GM20000 (cell line): ENCODE measurements around the gene VSIG4.

ENCODE experiments used
- DNase-seq: peaks from one replicate; pipeline ENCODE4 v3.0.0; 2012; ENCODE audit warnings: low spot score
- TF ChIP-seq, protein P1 (sequence below): IDR thresholded peaks from 2 replicates; pipeline ENCODE4 v1.5.1; 2012; ENCODE audit warnings: mild to moderate bottlenecking, control low read depth; ENCODE audit errors: extremely low read depth, missing control alignments

VSIG4 gene

DNA sequence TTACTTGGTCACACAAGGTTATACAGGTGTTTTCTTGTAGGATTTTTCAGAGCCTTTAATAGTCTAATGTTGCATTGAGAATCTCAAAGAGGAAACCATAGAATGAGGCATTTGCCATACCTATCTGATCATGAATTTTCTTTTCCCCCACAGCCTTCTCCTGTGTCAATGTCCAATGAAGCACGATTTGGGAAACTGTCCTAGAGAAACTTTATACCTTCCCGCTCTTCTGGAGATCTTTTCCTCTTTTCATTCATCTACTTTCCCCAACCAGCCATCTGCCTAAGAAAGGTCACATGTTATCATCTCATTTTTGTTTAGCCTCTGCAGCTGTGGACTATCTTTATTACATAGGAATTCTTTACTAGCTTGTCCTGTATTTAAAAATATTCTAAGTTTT lies 19.9 kb downstream of the VSIG4 start:
- TF ChIP-seq, protein P1, sequence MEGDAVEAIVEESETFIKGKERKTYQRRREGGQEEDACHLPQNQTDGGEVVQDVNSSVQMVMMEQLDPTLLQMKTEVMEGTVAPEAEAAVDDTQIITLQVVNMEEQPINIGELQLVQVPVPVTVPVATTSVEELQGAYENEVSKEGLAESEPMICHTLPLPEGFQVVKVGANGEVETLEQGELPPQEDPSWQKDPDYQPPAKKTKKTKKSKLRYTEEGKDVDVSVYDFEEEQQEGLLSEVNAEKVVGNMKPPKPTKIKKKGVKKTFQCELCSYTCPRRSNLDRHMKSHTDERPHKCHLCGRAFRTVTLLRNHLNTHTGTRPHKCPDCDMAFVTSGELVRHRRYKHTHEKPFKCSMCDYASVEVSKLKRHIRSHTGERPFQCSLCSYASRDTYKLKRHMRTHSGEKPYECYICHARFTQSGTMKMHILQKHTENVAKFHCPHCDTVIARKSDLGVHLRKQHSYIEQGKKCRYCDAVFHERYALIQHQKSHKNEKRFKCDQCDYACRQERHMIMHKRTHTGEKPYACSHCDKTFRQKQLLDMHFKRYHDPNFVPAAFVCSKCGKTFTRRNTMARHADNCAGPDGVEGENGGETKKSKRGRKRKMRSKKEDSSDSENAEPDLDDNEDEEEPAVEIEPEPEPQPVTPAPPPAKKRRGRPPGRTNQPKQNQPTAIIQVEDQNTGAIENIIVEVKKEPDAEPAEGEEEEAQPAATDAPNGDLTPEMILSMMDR, result no peak
- no peak for DNase-seq

DNA sequence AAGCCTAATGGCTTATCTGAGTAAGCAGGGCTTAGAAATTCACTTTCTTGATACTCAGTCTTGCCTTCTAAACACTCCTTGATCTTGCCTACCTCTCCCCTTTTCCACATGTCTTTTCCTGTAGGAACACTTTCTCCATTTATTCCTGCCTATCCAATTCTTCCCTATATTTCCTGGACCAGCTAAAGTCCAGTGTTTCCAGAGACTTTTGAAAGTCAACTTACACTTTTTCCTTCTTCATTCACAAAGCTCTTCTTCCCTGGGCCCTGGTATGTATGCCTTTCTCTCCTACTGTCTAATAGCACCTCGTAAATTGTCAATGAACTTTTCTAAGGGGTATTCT lies 20.6 kb downstream of the VSIG4 start:
- TF ChIP-seq, protein P1, result no peak

DNA sequence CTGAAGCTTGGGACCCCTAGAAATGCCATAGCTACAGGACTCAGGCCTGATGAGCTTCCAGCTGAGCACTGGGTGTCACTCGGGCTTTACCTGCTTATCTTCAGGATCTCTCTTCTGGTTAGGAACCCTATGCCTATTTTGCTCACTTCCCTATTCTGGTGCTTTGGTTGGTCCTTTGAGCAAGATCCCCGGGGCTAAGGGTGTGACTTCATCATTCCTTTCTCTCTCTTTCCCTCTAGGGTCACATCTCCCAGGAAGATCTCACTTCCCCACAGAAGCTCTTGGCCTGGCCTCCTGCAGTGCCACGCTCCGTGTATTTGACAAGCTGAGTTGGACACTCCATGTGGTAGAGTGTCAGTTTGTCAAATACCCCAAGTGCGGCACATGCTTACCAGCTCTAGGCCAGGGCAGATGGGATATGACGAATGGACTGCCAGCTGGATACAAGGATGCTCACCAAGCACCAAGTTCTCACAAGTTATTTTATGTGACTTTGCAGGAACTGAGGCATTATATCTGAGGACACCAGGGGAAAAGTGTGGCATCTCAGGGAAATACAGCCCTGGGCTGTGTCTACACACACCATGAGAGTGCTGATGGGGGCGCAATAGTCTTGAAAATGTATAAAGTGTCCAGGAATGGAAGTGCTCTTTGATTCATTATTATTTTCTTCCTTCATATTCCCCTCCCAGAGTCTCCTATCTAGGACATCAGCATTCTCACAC lies 21.1 kb downstream of the VSIG4 start:
- TF ChIP-seq, protein P1, result no peak
- no peak for DNase-seq

More for the DNA sequence above, 20.6 kb downstream of the VSIG4 start:
- DNase-seq, result no peak

DNA sequence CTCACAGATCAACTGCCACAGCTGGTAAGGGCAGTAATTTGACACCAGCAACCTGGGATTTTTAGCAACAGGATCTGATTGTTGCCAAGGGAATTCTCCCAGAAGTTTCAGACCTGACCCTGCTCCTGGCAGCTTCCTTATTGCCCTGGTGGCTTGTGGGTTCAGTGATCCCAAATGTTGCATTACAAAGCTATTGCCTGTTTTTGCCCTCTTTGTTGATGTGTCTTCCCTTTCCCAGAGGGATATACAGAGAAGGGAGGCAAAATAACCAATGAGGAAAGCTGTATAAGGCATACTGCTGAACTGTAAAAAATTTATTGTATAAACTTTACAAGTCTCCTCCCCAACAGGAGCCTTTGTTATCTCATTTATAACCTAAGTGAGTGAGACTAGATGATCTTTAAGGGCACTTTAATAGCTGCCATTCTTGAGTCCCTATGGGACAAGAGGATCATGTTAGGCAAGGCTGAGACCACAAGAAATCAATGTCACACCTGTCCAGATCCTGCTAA lies 22.2 kb downstream of the VSIG4 start:
- TF ChIP-seq, protein P1, result no peak
- DNase-seq, result no peak

DNA sequence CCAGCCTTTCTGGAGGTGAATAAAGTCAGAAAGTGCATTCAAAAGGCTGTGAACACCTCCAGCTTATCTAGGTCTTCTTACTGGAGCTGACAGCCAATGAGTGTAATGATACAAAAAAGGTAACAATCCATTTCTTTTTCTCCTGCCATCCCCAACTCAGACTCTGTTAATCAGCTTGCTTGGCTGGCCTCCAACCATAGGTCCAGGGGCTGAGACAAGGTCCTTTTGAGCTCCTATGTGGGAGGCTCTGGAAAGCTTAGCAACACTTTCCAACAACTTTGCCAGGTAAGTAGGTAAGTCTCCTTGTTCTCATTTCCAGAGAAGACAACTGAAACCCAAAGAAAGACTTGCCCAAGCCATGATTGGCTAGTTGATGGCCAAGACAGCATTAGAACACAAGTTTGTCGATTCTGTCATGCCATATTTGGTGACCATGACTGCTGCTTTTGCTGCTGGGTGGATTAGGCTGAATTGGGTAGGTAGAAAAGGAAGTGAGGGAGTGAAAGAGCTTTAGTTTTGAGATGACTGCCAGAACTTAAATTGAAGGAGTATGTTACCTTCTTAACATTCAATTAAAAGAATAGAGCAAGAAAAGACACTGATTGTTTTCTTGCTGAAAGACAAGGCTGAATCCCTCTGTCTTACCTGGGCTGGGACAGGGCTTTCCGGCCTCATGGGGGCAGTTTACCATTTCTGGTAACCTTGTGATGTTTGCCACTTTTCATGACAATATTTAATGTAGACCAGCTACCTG lies 22.8 kb downstream of the VSIG4 start:
- TF ChIP-seq, protein P1, result no peak

DNA sequence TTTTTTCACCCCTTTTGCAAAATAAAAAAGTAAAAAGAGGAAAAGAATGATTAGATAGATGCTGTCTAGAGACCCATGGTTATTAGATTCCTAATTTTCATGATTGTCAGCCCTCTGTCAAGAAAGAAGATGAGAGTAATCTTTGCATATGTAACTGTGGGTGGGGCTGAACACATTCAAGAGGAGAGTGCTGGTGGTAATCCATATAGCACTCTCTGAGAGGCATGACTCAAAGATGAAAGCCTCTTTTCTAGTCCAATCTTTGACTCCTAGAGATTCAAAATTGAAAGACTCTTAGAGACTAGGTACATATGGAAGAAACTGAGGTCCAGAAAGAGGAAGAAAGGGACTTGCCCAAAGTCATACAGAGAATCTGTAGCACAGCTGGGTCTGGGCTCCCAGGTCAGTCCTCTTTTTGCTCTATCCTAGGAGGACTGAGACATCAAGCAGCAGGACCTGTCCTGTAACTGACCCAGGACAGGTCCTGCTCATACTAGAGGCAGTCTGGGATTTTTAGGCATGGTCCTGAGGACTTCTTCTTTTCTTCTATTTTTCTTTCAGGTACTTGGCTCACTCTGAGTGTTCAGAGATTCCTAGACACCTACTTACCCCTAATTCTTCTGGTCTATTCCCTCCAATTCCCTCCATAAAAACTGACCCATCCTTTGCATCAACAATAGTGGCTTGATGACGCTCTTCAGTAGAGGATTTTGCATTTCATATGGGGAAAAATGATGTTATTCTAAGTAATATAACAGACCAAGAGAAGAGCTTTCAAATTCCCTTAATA lies 23.8 kb downstream of the VSIG4 start:
- TF ChIP-seq, protein P1, result no peak
- DNase-seq, result peak; percentile 12

More for the DNA sequence above, 22.8 kb downstream of the VSIG4 start:
- peak; percentile 4 for DNase-seq
